K562 (cell line): ENCODE data around the gene LRRC8C. TPM values are rescaled to one million over a fixed set of nuclear protein-coding genes. Genes with fewer than 3 reads are reported as not detected.

Source experiments
- XRCC5 ChIP-seq: fragments of 200-400 bp; formaldehyde crosslinking; IDR thresholded peaks from 2 replicates; pipeline ENCODE4 v1.6.1; 2017; ENCODE audit warnings: low read depth, mild to moderate bottlenecking, low read length
- ZNF436 ChIP-seq: fragments of 250-450, 450-650 bp; sonication (Bioruptor Pico); formaldehyde crosslinking; IDR thresholded peaks from 2 replicates; pipeline ENCODE4 v1.7.0; 2020; ENCODE audit warnings: mild to moderate bottlenecking
- polyA plus RNA-seq, 8 experiments: library from polyadenylated mRNA; depleted of rRNA in 4 of 8; stranded (reverse) in 5 of 8; unstranded in 3 of 8; fragments of >200 nt; fragmentation: Nextera tagmentation in 2 of 8; fragmentation: Illumina TruSeq in 1 of 8; extraction: Ambion mirVana in 2 of 8; extraction: Trizol in 1 of 8; gene quantifications; 2 replicates each; pipeline versions ENCODE4 v1.2.1 to v1.2.3, GENCODE V29; 2011 to 2014; ENCODE audit warnings: inconsistent platforms in 1 of 8, missing spikeins in 1 of 8
- total RNA-seq, 7 experiments: library from RNA; depleted of rRNA in 6 of 7; stranded (reverse); fragments of >200 nt in 6 of 7; fragmentation: Illumina TruSeq in 2 of 7; extraction: Trizol in 2 of 7; gene quantifications; 2 replicates each; pipeline versions ENCODE4 v1.2.1 to v1.2.3, GENCODE V29; 2011 to 2021; ENCODE audit warnings: low replicate concordance in 1 of 7
- TF ChIP-seq, protein P1 (sequence below), 2 experiments: fragments of 450-650 bp in 1 of 2; sonication (generic) in 1 of 2; formaldehyde crosslinking in 1 of 2; IDR thresholded peaks; 2 replicates each; pipeline versions ENCODE4 v1.7.1 to v1.9.0; 2016 to 2022; ENCODE audit warnings: inconsistent platforms in 1 of 2, mild to moderate bottlenecking in 1 of 2, missing genetic modification reagents in 1 of 2

Gene LRRC8C
- total and polyA plus RNA-seq, 9 of the 15 experiments (the other 6 are each of a cell fraction or from before 2014, with no cell fraction given), result 1.00 to 12.5 (median 4.5) TPM

DNA sequence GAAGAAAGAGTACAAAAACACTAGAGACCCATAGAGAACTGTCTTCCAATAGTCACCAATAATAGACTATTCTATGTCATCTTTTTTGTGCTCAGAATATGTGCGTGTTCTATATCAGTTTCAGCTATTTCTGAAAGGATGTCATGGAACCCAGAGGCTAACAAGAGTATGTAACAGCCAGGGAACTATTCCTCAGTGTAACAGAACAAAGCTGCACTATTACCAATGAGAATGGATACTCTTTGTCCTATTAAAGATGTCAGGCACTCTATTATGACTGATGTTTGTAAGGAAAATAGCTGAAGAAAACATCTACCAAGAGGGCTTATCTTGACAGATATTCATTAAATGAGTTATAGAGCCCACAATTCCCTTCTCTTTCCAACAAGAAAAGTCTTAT lies 8.6 kb upstream of the LRRC8C start (continued):
- TF ChIP-seq, protein P1, sequence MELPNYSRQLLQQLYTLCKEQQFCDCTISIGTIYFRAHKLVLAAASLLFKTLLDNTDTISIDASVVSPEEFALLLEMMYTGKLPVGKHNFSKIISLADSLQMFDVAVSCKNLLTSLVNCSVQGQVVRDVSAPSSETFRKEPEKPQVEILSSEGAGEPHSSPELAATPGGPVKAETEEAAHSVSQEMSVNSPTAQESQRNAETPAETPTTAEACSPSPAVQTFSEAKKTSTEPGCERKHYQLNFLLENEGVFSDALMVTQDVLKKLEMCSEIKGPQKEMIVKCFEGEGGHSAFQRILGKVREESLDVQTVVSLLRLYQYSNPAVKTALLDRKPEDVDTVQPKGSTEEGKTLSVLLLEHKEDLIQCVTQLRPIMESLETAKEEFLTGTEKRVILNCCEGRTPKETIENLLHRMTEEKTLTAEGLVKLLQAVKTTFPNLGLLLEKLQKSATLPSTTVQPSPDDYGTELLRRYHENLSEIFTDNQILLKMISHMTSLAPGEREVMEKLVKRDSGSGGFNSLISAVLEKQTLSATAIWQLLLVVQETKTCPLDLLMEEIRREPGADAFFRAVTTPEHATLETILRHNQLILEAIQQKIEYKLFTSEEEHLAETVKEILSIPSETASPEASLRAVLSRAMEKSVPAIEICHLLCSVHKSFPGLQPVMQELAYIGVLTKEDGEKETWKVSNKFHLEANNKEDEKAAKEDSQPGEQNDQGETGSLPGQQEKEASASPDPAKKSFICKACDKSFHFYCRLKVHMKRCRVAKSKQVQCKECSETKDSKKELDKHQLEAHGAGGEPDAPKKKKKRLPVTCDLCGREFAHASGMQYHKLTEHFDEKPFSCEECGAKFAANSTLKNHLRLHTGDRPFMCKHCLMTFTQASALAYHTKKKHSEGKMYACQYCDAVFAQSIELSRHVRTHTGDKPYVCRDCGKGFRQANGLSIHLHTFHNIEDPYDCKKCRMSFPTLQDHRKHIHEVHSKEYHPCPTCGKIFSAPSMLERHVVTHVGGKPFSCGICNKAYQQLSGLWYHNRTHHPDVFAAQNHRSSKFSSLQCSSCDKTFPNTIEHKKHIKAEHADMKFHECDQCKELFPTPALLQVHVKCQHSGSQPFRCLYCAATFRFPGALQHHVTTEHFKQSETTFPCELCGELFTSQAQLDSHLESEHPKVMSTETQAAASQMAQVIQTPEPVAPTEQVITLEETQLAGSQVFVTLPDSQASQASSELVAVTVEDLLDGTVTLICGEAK (IDR thresholded peaks at IDR 0.05), result no peak
- TF ChIP-seq, protein P1 (CRISPR knock-in tag; IDR thresholded peaks at IDR 0.05), result no peak
- TF ChIP-seq XRCC5 (no peak), ZNF436 (CRISPR knock-in tag) (no peak)
